ENCODE results near the gene BDKRB2.

The BDKRB2 gene

GRCh38 chr14:96177766-96178375, 26.8 kb upstream of the BDKRB2 start:
- DNase-seq = no peak

- DNase-seq = no peak
Measured at GRCh38 chr14:96178461-96179321, 25.9 kb upstream of the BDKRB2 start.

DNA sequence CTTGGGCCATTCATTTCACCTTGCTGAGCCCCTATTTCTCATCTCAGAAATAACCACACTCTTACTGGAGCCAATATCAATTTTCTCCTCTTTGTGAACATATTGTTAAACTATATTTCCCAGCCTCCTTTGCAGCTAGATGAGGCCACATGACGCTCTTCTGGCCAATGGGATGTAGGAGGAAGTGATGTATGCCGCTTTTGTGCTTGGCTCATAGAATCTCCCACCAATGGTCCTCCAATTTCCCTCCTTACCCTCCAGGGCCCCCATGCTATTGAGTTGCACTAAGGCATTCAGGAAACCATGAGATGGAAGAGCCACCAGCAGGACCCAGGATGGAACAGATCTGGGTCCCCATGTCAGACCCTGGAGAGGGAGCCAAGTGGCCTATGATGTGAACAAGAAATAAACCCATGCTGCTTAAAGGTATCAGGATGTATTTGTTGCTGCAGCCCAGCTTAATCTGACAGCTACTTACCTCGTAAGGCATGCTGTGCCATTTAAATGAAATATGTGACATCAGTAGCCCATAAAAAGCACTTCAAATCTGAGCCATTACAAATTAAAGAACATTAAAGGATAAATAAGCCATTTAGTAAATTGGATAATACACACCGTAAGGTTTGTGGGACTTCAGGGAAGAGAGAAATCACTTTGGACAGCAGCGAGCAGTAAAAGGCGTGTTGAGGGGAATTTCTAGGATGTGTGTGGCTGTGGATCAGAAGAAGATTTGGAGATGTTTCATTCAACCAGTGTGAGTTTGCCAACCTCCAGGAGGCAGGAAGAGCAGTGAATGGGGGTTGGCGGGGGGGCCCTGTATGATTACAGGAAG, 24.4 kb upstream of the BDKRB2 start:
- no peak for DNase-seq

- no peak for DNase-seq
Measured at GRCh38 chr14:96181186-96182056, 23.2 kb upstream of the BDKRB2 start.

DNA sequence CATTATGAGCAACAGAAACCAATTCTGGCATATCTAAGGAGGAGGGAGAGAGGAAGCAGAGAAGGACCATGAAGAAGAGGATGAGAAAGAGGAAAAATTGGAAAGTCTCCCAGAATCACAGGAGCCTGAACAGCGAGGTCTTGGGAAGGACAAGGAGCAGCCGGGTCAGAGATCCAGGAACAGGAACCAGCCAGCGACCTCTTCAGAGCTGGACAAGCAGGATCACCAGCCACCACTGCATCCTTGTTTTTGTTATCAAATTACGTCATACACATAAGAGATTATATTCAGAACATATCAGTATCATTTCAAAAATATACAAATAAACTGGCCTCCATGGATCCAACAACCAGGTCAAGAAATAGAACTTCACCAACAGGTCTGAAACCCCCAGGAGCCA, 22.1 kb upstream of the BDKRB2 start:
- no peak for DNase-seq

- DNase-seq = peak in 1 of 2 experiments; percentile 29
Measured at GRCh38 chr14:96184737-96185136, 19.9 kb upstream of the BDKRB2 start.

DNA sequence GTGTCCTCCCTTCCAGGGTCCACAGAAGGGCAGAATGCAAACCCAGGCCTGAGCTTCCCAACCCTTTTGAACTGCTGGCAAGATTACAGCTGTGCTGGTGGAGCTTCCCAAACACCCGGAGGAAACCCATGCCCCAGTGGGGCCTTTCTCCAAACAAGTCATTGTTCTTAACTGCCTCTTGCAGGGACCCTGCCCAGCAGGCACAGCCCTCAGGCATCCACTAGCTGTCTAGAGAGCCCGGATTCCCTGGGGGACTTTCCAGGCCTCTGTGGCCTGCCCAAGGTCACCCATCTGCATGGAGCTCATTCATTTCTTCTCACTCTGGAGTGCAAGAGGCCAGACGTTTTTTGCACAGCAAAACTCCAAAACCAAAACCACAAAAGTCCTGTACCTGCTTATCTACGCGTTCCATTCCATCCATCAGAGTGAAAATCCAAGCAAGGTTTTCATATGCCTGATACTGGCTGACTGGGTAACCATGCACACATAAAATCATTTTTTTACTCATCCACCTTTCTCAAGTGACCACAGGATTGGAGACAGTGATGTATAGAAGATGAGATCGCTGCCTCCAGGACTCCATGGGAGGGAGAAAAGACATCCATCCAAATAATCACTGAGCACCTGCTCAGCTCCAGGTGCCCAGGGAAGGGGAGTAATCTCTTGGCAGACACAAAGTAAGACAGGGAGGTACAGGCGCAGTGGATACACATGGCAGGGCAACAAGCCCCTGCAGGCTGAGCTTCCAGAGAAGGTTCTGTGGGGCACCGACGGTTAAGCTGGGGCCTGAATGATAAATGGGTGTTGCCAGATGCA, 17.2 kb upstream of the BDKRB2 start:
- DNase-seq = peak in 1 of 2 experiments; percentile 62

- no peak for DNase-seq
Measured at GRCh38 chr14:96189281-96189711, 15.3 kb upstream of the BDKRB2 start.

GRCh38 chr14:96191353-96191752, 13.3 kb upstream of the BDKRB2 start:
- DNase-seq = no peak

DNA sequence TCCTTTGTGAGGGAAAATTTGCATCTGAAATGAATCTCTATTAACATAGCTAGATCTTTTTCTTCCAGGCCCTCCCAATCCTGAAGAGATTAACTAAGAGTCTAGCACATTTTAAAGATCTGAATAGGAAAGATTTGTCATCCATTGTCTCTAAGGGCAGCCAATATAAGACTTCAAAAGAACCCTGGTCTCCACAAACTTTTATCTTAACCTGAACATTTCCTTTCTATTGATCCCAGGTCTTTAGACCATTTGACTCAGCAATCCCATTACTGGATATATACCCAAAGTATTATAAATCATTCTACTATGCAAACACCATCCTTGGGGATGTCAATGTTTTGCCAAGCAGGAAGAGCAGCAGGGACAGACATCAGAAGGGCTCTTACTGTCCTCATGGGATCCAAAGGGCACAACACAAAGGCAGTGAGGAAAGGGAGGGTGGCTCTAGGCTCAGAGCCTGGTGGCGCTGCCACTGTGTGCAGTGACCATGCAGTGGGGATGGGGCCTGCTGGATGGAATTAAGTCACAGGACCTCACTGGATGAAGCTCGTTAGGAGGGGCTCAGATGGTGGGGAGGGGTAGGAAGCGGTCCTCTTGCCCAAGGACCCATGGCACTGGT, 12.7 kb upstream of the BDKRB2 start:
- no peak for DNase-seq

- DNase-seq = no peak
Measured at GRCh38 chr14:96192975-96193805, 11.4 kb upstream of the BDKRB2 start.

DNA sequence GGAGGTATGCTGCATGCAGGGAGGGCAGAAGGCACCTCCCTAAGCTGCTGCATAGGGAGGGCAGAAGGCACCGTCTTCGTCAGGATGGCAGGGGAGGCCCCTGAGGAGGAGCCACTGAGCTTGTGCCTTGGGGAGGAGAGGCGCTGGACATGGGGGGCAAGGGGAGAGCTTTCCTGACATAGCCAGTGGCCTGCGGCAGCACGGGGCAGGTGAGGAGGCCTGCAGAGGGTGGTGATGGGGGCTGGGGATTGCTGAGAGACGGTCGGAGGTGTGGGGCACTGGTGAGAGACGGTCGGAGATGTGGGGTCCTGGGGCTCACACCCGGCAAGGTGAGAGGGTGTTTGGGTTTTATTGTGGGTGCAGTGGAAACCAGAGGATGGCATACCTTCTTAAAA, 10.4 kb upstream of the BDKRB2 start:
- DNase-seq = no peak

DNA sequence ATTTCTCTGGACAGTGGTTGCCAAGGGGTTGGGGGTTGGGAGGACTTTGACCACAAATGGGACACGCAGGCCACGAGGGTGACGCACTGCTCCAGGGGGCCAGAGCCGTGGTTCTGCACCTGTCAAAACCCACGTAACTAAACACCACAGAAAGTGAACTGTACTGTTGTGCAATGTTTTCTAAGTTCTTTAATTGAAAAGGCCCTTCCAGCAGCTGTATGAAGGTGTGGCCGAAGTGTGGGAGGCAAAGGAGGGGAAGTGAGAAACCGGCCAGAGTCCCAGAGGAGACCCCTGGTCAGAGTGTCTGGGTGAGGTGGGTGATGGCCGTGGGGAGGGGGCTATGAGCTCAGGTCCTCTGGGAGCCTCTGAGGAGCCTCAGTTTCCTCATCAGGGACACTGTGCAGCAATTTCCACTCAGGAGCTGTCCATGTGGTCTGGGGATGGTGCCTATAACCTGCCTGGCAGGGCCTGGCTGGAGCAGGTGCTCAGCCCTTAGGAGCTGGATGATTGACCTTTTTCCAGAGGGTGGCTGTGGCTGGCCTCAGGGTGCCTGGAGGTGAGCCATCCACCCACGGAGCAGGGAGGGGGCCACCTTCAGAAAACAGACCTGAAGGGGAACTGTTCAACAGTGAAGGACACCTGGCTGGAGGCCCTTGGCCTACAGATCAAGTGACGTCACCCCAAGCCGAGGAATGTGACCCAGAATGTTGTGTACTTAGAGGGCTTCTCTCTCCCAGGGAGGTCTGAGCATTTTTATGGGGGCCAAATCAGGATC, 9.8 kb upstream of the BDKRB2 start:
- DNase-seq = no peak

GRCh38 chr14:96195441-96196081, 9.1 kb upstream of the BDKRB2 start:
- no peak for DNase-seq

- no peak for DNase-seq
Measured at GRCh38 chr14:96197163-96197852, 7.3 kb upstream of the BDKRB2 start.

- DNase-seq = no peak
Measured at GRCh38 chr14:96197969-96198368, 6.7 kb upstream of the BDKRB2 start.

DNA sequence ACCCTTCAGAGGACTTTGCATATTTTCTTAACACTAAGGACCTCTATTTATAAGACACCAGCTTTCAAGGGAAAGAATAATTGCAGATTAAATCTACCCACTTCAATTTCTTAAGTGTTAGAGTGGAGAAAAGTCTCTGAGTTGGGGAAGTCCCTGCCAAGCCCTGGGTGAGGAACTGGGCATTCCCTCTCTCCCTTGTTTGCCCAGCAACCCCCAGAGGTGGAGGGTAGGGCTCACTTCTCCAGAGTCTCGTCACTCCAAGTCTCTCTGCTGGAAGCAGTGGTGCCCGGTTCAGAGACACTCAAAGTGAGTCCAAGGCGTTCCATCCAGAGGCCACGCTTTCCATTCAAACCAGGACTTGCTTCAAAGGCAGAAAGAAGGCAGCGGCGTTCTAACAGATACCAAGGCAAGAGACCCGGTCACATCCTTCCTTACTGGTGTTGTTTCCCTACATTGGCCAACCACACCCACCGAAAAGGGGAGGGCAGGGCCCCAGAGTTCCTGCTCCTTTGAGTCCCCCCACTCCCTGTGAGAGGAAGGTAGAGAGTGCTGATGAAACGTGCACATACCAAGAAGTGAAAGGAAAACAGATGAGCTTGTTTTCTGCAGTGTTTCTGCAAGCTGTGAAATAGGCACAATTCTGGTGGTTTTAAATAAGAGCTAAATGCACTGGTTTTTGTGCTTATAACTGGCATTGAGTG, 6.1 kb upstream of the BDKRB2 start:
- DNase-seq = no peak

DNA sequence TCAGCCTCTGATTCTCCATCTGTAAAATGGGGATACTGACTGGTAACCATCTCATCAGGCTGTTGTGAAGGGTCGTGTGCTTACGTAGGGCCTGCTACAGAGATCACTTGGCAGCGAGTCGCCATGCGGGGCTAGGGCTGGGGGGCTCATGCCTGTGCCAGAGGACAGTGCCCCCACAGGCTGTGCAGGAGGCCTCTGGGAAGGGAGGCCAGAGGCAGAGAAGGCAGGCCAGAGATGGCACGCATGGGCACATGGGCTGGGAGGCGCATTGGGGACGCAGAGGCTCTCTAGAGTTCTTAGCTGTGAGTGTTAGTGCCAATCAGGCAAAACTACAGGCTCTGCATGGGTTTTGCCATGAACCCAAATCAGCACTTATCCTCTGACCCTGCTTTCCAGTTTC, 3.5 kb upstream of the BDKRB2 start:
- DNase-seq = no peak
